Prostate gland (tissue), 2 donors: Measurements from ENCODE around the gene ZNF366. TPM values are rescaled to one million over a fixed set of nuclear protein-coding genes. Genes with fewer than 3 reads are reported as not detected.

Experiments
- total RNA-seq, 2 donors: library from RNA; depleted of rRNA; stranded (reverse); fragments of >200 nt; gene quantifications; one replicate each; pipeline ENCODE4 v1.1.0, GENCODE V29; 2016

Gene ZNF366
- total RNA-seq, 2 donors from 2014 or later: 2.0 to 3.2 TPM

Other genes with a start within 250 kb of the ZNF366 start
- gene MRPS27, start 187.2 kb downstream of the ZNF366 start, total RNA-seq: 10 to 100 TPM; 43.3 to 51.1 TPM
- 10 to 100 TPM in 1 of 2 donors, 1 to 10 TPM in 1; 8.9 to 10.2 TPM for gene PTCD2, start 187.0 kb downstream of the ZNF366 start, total RNA-seq